ENCODE results near the gene RBBP4.
"Not testable (repeated sequence)": the region's sequence is repeated elsewhere in the genome, so short reads cannot be mapped to it uniquely, and the experiment has no call there.

Gene RBBP4

DNA sequence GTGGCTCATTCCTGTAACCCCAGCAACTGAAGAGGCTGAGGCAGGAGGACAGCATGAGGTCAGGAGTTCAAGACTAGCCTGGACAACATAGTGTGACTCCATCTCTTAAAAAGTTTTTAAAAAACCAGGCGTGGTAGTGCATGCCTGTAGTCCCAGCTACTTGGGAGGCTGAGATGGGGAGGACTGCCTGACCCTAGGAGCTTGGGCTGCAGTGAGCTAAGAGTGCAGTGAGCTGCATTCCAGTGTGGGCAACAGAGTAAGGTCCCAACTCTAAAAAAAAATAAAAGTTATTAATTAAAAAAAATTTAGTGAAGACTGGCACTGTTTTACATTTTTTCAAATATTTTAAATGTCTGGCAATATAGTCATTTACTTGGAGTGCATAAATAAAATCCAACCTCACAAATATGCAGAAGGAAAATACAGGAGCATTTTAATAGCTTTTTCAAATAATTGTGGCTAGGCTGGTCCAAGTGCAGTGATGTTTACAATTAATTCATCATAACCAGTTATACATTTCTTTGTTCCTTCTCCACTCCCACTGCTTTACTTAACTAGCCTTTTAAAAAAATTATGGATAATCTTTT lies 11.4 kb upstream of the RBBP4 start:
- DNase-seq = no peak

DNA sequence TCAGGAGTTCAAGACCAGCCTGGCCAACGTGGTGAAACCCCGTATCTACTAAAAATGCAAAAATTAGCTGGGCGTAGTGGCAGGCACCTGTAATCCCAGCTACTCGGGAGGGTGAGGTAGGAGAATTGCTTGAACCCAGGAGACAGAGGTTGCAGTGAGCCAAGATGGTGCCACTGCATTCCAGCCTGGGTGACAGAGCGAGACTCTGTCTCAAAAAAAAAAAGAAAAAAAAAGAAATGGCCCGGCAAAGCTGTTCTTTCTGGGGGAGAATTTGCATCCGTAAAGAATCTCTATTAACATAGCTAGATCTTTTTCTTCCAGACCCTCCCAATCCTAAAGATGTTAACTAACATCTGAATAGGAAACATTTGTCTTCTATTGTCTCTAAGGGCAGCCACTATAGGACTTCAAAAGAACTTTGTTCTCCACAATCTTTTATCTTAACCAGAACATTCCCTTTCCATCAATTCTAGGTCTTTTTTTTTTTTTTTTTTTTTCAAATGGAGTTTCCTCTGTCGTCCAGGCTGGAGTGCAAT lies 8.6 kb upstream of the RBBP4 start:
- not testable (repeated sequence) for DNase-seq, ATAC-seq

More for the DNA sequence above, 11.4 kb upstream of the RBBP4 start:
- no peak for ATAC-seq

- no peak for ATAC-seq
- no peak for DNase-seq
Observed at GRCh38 chr1:32644426-32644825, 6.6 kb upstream of the RBBP4 start.

DNA sequence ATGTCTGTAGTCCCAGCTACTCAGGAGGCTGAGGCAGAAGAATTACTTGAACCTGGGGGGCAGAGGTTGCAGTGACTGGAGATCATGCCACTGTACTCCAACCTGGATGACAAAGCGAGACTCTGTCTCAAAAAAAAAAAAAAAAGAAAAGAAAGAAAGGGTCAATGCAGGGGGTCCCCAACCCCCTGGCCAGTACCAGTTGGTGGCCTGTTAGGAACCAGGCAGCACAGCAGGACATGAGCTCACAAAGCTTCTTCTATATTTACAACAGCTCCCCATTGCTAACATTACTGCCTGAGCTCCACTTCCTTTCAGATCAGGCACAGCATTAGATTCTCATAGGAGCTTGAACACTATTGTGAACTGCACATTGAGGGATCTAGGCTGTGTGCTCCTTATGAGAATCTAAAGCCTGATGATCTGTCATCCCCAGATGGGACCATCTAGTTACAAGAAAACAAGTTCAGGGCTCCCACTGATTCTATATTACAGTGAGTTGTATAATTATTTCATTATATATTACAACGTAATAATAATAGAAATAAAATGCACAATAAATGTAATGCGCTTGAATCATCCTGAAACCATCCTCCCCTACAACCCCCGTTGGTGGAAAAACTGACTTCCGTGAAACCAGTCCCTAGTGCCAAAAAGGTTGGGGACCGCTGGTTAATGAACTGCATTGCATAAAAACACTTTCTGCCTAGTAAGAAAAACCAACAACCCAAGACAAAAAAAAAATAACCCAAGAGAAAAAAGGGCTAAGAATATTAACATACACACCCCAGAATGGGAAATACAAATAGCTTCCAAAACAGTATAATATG lies 3.5 kb upstream of the RBBP4 start:
- DNase-seq (no peak), ATAC-seq (no peak)

DNA sequence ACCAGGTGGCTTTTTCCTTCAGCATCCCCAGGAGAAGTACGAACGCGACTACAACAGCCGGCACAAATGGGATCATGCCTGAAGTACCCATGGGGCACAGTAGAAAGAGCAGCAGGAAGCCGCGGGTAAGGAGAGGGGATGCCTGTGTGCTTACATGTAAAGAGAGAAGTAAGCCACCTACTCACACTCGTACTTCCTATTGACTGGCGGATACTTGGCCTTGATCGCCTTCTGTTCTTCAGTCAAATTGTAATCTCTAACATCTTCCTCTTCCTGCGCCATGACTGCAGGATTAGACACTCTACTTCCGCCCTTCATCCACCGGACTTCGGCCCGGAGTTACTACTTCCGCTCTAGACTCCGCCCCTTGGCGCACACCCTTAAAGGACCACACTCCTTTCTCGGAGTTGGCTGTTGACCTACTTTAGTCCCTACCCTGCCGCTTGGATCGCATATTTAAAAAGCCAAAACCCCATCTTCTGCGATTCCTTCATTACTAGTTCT lies 708 bp upstream of the RBBP4 start, which contains the start of gene ZBTB8OS:
Gene ZBTB8OS (minus strand): TSS at position 303 of the 504 bp plus-strand sequence. CDS start 21 bp downstream, at position 282.
- ATAC-seq = peak; percentile 81
- peak; percentile 87 for DNase-seq

- ATAC-seq (no peak), DNase-seq (no peak)
Observed at GRCh38 chr1:32651461-32652073, 559 bp downstream of the RBBP4 start.

- DNase-seq = no peak
- ATAC-seq = no peak
Observed at GRCh38 chr1:32652244-32652962, 1.4 kb downstream of the RBBP4 start.

DNA sequence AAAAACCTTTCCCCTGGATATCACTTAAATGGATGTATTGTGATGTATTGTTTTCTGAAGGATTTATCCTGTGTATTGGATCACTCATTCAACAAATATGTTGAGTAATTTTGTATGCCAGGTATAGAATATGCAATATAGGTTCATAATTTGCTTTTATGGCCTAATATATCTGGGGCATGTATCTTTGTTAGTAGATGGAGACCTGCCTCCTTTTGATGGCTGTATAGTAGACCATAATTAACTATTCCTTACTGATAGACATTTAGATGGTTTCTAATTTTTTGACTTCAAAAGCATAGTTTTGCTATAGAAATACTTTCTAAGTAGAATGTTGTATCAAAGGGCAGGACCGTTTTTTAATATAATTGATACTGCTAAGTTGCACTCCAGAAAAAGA lies 8.6 kb downstream of the RBBP4 start:
- ATAC-seq = no peak

GRCh38 chr1:32665915-32666314 lies 14.9 kb downstream of the RBBP4 start:
- no peak for ATAC-seq

More for the DNA sequence above, 8.6 kb downstream of the RBBP4 start:
- DNase-seq = no peak

DNA sequence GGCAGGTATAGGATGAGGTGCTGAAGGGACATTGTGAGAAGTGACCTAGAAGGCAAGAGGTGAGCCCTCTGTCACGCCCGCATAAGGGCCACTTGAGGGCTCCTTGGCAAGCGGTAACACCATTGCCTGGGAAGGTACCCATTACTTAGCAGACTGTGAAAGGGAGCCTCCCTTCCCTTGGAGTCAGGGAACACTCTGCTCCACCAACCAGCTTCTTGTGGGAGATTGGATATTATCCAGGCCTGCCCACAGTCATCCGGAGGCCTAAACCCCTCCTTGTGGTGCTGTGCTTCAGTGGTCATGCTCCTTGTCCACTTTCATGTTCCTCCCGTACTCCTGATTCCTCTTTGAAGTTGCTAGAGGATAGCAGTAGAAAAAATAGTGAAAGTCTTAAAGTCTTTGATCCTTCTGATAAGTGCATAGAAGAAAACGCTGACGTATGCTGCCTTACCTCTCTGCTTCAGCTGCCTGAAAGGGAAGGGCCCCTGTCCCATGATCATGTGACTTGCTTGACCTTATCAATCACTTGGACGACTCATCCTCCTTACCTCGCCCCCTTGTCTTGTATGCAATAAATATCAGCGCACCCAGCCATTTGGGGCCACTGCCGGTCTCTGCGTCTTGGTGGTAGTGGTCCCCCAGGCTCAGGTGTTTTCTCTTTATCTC lies 16.0 kb downstream of the RBBP4 start:
- no peak for ATAC-seq
- no peak for DNase-seq

More at GRCh38 chr1:32665915-32666314, 14.9 kb downstream of the RBBP4 start:
- no peak for DNase-seq

GRCh38 chr1:32668716-32669115 lies 17.7 kb downstream of the RBBP4 start:
- ATAC-seq, DNase-seq: not testable (repeated sequence)

- DNase-seq = no peak
- ATAC-seq = no peak
Observed at GRCh38 chr1:32676945-32677344, 25.9 kb downstream of the RBBP4 start.

GRCh38 chr1:32679993-32680392 lies 29.0 kb downstream of the RBBP4 start:
- ATAC-seq, DNase-seq: not testable (repeated sequence)

GRCh38 chr1:32680642-32681041 lies 29.6 kb downstream of the RBBP4 start:
- DNase-seq (no peak), ATAC-seq (no peak)

DNA sequence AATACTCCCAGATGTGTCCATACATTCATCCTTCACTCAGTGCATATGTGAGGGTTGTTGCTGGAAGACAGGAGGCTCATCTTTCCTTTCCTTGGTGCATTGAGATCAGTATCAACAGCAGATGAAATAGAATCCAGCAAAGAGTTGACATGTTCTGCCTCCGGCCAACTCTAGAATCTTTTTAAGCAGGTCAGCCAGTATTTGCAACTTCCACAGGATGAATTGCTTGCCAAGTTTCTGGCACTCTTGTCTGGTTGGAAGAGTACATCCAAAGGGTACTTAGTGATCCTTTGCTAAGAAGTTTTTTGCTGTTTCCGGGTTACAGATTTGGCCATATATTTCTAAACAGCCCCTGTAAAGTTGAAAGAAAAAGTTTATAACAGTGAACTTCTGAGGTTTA lies 30.5 kb downstream of the RBBP4 start:
- DNase-seq = no peak
- no peak for ATAC-seq

DNA sequence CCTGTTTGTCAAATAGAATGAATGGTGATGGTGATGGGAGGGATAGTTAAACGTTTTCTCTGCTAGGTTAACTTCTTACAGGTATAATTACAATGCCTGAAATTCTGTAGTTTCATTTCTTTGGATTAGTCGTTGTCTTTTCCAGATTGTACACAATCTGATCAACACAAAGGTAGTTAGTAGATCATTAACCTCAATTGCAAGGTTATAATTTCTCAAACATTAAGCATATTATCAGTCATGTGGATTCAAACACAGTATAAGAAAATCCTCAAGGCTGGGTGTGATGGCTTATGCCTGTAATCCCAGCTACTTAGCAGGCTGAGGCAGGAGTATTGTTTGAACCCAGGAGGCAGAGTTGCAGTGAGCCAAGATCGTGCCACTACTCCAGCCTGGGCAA lies 31.0 kb downstream of the RBBP4 start:
- DNase-seq = no peak
- no peak for ATAC-seq

DNA sequence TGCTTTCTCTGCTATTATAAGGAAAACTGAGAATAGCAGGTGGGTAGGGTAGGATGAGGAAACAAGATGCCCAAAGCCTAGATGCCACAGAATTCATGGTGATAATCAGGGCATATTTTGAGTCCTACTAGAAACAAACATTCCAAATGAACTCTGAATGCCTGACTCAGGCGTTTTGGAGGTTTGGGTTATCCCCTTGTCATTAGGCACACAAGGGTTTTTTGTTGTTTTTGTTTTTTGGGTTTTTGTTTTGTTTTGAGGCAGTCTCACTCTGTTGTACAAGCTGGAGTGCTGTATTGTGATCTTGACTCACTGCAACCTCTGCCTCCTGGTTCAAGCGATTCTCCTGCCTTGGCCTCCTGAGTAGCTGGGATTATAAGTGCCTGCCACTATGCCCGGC lies 32.4 kb downstream of the RBBP4 start:
- ATAC-seq (no peak), DNase-seq (no peak)

DNA sequence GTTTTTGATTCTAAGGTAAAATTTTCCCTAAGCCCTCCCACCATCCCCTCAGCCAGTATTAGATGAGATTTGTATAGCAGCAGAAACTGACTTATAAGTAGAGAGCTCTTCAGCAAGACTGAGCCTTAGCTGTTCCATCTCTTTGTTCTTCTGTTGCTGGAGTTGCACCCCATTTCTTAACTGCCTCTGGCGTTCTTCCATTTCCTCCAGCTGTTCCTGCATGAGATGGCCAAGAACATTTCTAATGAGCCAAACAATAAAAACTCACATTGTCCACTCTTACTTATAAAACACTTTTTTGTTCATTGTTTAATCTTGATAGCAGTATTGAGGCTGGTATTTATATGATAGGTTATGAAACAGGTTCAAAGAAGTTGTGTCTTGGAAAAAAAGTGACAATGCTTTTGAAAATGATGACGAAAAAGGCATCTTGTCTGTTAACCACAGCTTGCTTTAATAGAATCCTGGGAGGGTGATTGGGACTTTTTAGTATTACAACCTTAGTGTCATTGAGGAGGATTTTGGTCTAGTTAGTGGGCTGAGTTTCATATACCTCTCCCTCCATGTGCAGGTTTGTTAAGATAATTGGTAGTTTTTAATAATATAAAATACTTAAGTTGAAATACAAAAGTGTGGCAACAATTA lies 33.3 kb downstream of the RBBP4 start:
- peak; percentile 66 for ATAC-seq
- DNase-seq = no peak

- no peak for DNase-seq
- no peak for ATAC-seq
Observed at GRCh38 chr1:32685498-32685897, 34.5 kb downstream of the RBBP4 start.

DNA sequence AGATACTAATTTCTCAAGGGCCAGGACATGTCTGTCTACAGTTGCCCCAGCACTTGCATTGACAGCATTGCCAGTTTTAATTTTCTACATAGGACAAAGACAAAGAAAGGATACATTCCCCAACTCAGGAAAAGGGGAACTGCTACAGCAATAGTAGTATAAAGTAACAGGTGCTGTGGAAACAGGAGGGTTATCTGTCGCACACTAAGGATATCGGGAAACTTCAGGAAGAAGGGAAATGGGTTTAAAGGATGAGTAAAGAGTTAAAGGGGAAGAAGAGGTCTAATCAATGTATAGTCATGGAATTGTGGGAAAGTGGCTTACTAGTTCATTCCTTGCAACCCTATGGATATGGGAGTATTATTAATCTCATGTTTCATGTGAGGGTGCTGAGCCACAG lies 35.4 kb downstream of the RBBP4 start:
- DNase-seq (no peak), ATAC-seq (no peak)
